HG03575 (cell line): Measurements from ENCODE around the gene PRPF6.

Experiments used
- ATAC-seq: cut with Tn5 transposase; IDR thresholded peaks from one replicate; pipeline ENCODE4 v1.9.1; 2021; ENCODE audit not compliant: unreplicated experiment, insufficient number of reproducible peaks, low FRiP score; ENCODE audit errors: extremely low read depth

Gene PRPF6

DNA sequence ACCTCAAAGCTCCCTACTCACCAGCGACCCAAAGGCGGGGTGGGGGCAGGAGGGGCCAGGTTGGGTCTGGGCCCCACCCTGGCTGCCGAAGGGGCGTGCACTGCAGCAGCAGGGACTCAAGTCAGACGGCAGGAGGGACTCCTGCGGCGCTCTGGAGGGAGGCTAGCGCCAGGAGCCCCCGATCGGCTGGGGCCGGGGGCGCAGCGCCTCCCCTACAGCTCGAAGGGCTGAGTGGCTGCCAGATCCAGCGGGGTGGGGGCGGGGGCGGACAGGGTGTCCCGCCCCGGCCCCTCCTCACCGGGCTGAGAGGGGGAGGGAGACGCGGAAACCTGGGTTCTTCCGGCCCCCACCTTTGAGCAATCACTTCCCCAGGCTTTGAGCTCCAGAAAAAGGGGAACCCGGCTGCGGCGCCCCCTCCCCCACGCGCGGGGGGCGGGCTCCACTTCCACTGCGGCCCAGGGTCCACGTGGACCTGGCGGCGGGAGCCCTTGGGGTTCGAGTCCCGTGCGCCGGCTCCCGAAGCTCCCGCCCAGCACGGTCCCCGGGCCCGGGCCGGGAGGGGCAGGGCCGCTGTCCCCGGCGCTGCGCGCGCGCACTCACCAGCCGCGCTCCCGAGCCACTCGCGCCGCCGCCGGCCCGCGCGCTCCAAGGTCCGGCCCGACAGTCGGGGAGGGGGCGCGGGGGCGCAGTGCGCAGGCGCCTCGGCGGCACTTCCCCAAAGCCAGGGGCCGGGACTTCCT is 98.5 kb downstream of the PRPF6 start, which contains the start of gene RGS19:
Gene RGS19 (minus strand): TSS at position 246 of the 740 bp plus-strand sequence. CDS start 2,632 bp downstream, outside the sequence.
- ATAC-seq: no peak

DNA sequence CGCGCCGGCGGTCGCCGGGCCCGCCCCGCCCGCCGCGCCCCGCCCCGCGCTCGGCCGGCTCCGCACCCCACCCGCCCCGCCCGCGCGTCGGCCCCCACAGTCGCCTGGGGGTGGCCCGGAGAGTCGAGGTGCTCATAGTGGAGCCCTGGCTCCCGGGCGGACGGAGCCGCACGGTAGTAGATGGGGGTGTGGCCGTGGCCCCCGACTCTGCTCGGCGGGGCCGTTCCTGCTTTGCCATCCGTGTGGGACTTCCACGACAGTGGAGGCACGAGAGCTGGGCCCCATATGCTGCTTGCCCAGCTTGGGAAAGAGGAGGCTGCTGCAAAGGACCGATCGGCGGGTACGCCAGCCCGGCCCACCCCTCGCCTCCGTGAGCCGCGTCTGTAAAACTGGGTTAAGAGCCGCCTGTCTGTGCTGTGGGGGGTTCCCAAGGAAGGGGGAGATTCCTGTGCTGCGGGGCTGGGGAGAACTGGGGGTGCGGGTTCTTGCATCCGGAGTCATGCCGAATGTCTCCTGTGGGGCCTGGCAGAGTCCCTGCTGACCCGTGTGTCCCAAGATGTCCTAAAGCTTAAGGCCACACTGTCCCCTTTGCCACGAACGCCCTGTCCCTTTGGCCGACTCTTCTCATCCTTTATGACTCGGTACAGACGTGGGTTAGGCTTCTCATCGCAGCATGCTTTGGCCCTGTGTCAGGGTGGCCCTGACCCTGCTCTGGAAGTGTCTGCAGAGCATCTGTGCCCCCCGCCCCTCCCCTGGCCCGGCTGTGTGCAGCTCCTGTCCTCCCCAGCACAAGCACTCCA is 99.3 kb downstream of the PRPF6 start, which contains the start of gene OPRL1:
Gene OPRL1 (plus strand): TSS at position 70 of the 800 bp plus-strand sequence. CDS start 12,639 bp downstream, outside the sequence.
- ATAC-seq: no peak

- no peak for ATAC-seq
These were observed 100.1 kb downstream of the PRPF6 start for GRCh38 chr20:64080813-64081623.

GRCh38 chr20:64081624-64081964 is 100.7 kb downstream of the PRPF6 start:
- ATAC-seq: no peak

GRCh38 chr20:64082126-64082731 is 101.3 kb downstream of the PRPF6 start:
- ATAC-seq: no peak
